Panc1 (cell line): ENCODE data around the gene SCN8A. TPM values are rescaled to one million over a fixed set of nuclear protein-coding genes. Genes with fewer than 3 reads are reported as not detected.
A peak's percentile ranks its signal among the peaks of the same experiment; 100 is the strongest.

Experiments used
- ATAC-seq: fragments of 200-7000 bp; cut with Tn5 transposase; 2 replicates; pipeline ENCODE4 v1.9.1; 2020; ENCODE audit warnings: mild to moderate bottlenecking, moderate library complexity
- BruUV-seq: library from RNA; stranded (reverse); fragments of 400-500 nt; replicated peaks from 2 replicates; lab custom pipeline; 2021; lab: Mats Ljungman, UMichigan
- CTCF ChIA-PET: fragments of 300-600 bp; sonication (Branson Sonifier 250); formaldehyde crosslinking; loops from one replicate; lab custom pipeline; 2022; ENCODE audit warnings: antibody characterized with exemption; lab: Charles Lee
- POLR2A ChIA-PET: fragments of 300-600 bp; sonication (Branson Sonifier 250); formaldehyde crosslinking; loops from one replicate; lab custom pipeline; 2022; ENCODE audit warnings: antibody characterized with exemption; lab: Charles Lee
- DNase-seq: peaks from one replicate; pipeline ENCODE4 v3.0.0-alpha.2; 2010; ENCODE audit warnings: low read depth, low spot score
- H3K27ac ChIP-seq: 2 replicates; pipeline ENCODE4 v1.5.1; 2011; ENCODE audit warnings: mild to moderate bottlenecking, low read length, inconsistent platforms
- H3K27me3 ChIP-seq: fragments of 200-500 bp; sonication (Bioruptor generic); 2 replicates; pipeline ENCODE4 v1.6.0; 2014; ENCODE audit warnings: low read length, inconsistent platforms; ENCODE audit not compliant: control insufficient read depth, insufficient read depth
- H3K36me3 ChIP-seq: fragments of 200-500 bp; sonication (Bioruptor generic); 2 replicates; pipeline ENCODE4 v1.5.1; 2014; ENCODE audit warnings: inconsistent platforms, mild to moderate bottlenecking, low read length, moderate library complexity; ENCODE audit not compliant: control insufficient read depth, insufficient read depth
- H3K4me1 ChIP-seq: 2 replicates; pipeline ENCODE4 v1.5.1; 2011; ENCODE audit warnings: inconsistent platforms, mild to moderate bottlenecking, low read length, moderate library complexity; ENCODE audit not compliant: control insufficient read depth, insufficient read depth
- H3K4me3 ChIP-seq, 2 experiments: 2 replicates each; pipeline ENCODE4 v1.5.1; 2011 to 2012; ENCODE audit warnings: low read depth in 2 of 2, low read length in 2 of 2, mild to moderate bottlenecking in 2 of 2, inconsistent platforms in 1 of 2, moderate library complexity in 1 of 2
- H3K9me3 ChIP-seq: fragments of 200-500 bp; sonication (Bioruptor generic); 2 replicates; pipeline ENCODE4 v1.5.1; 2014; ENCODE audit warnings: low read depth, mild to moderate bottlenecking, inconsistent platforms, low read length, moderate library complexity; ENCODE audit not compliant: control insufficient read depth, insufficient read depth
- CTCF ChIP-seq: fragments of 450-650 bp; IDR thresholded peaks from 2 replicates; pipeline ENCODE4 v1.5.1; 2017; ENCODE audit warnings: mild to moderate bottlenecking
- POLR2AphosphoS5 ChIP-seq: IDR thresholded peaks from 2 replicates; pipeline ENCODE4 v1.6.1; 2012; ENCODE audit warnings: mild to moderate bottlenecking, low read depth, low read length, moderate library complexity
- REST ChIP-seq, 2 experiments: IDR thresholded peaks; 2 replicates each; pipeline ENCODE4 v1.6.1; 2011 to 2012; ENCODE audit warnings: low read depth in 2 of 2, control low read depth in 1 of 2, low read length in 1 of 2, mild to moderate bottlenecking in 1 of 2, moderate library complexity in 1 of 2; ENCODE audit not compliant: insufficient read depth in 1 of 2
- SIN3A ChIP-seq: IDR thresholded peaks from 2 replicates; pipeline ENCODE4 v1.6.1; 2012; ENCODE audit warnings: low read depth, mild to moderate bottlenecking, low read length, moderate library complexity, borderline replicate concordance; ENCODE audit not compliant: insufficient read depth
- TCF7L2 ChIP-seq: IDR thresholded peaks from 2 replicates; pipeline ENCODE4 v1.6.1; 2011; ENCODE audit warnings: mild to moderate bottlenecking, low read depth, low read length, inconsistent platforms
- in situ Hi-C: cut with HindIII; loops from 2 replicates; pipeline ENCODE4 v1.10.0; 2016; ENCODE audit warnings: low sequenced_read_pairs, low pct_unique_long_range_greater_than_20kb
- intact Hi-C: fragments of 100-400 bp; cut with micrococcal nuclease; formaldehyde crosslinking; loops from one replicate; pipeline ENCODE4 v1.10.0; 2022; ENCODE audit not compliant: unreplicated experiment
- total RNA-seq: library from RNA; stranded (reverse); gene quantifications from one replicate; pipeline ENCODE4 v1.2.1, GENCODE V29; 2021; ENCODE audit not compliant: unreplicated experiment

The SCN8A gene
- total RNA-seq, 1 experiment from 2014 or later: 8.6 TPM

GRCh38 chr12:51676875-51677274 is 85.8 kb downstream of the SCN8A start:
- no peak overlapping the region for H3K4me3 ChIP-seq
- H3K27ac ChIP-seq: no peak overlapping the region
- no peaks in the 10 kb centered on the region for H3K9me3 ChIP-seq
- no peaks in the 10 kb centered on the region for H3K36me3 ChIP-seq
- H3K4me1 ChIP-seq: no peaks in the 10 kb centered on the region
- ChIA-PET CTCF (interaction anchor here (0.5 to 0.9 kb wide), 2 partner anchors 143 to 147 kb away, joined by 3 read pairs; no protein-coding TSS in a partner anchor), POLR2A (no interaction called here)
- DNase-seq (no peak), ATAC-seq (no peak)
- no peaks in the 10 kb centered on the region for H3K27me3 ChIP-seq
- TF ChIP-seq REST (IDR thresholded peaks at IDR 0.05; ENCODE audit: insufficient read depth in 1 of 2, low read depth in 2 of 2, low read length in 1 of 2): no peak
- TF ChIP-seq TCF7L2: no peak
- no peak for TF ChIP-seq POLR2AphosphoS5
- in situ Hi-C loops: no loop called here
- no TSS peak for BruUV-seq
- intact Hi-C loops: loop anchor here (10.0 kb wide), 2 partner anchors 142 to 252 kb away; partner anchors contain the start of gene SLC4A8

- no TSS peak for BruUV-seq
- DNase-seq (no peak), ATAC-seq (no peak)
- no peak for TF ChIP-seq SIN3A
- Histone ChIP-seq H3K4me3 (no peak overlapping the region), H3K27ac (no peak overlapping the region), H3K27me3 (no peaks in the 10 kb centered on the region), H3K4me1 (no peaks in the 10 kb centered on the region), H3K36me3 (no peaks in the 10 kb centered on the region), H3K9me3 (no peaks in the 10 kb centered on the region)
- in situ Hi-C loops: no loop called here
- intact Hi-C loops: loop anchor here (10.0 kb wide), 2 partner anchors 143 to 253 kb away; partner anchors contain the start of gene SLC4A8
- POLR2A ChIA-PET: no interaction called here
- CTCF ChIA-PET: interaction anchor here (0.5 to 0.9 kb wide), 2 partner anchors 144 to 146 kb away, joined by 3 read pairs; no protein-coding TSS in a partner anchor
Measured at GRCh38 chr12:51677284-51677968, 86.4 kb downstream of the SCN8A start.

GRCh38 chr12:51678086-51678724 is 87.2 kb downstream of the SCN8A start:
- ATAC-seq: peak; percentile 98
- in situ Hi-C loops: no loop called here

More at GRCh38 chr12:51678086-51678724, 87.2 kb downstream of the SCN8A start:
- intact Hi-C loops: loop anchor here (10.0 kb wide), 2 partner anchors 143 to 253 kb away; partner anchors contain the start of gene SLC4A8
- Histone ChIP-seq H3K27me3 (no peaks in the 10 kb centered on the region), H3K9me3 (no peaks in the 10 kb centered on the region), H3K27ac (no peak overlapping the region), H3K36me3 (no peaks in the 10 kb centered on the region), H3K4me1 (no peaks in the 10 kb centered on the region), H3K4me3 (no peak overlapping the region)
- CTCF ChIA-PET: no interaction called here
- TF ChIP-seq POLR2AphosphoS5 (no peak), CTCF (peak; percentile 92), TCF7L2 (no peak), SIN3A (no peak), REST (IDR thresholded peaks at IDR 0.05; ENCODE audit: insufficient read depth in 1 of 2, low read depth in 2 of 2, low read length in 1 of 2) (no peak)
- no TSS peak for BruUV-seq
- POLR2A ChIA-PET: interaction anchor here (0.6 kb wide), 1 partner anchor 88 kb away, joined by 6 read pairs; no protein-coding TSS in a partner anchor
- peak; percentile 43 for DNase-seq
